Activated CD4-positive, alpha-beta T cell treated with anti-CD3 and anti-CD28 coated beads, Interleukin-2, amount 50 U/mL, for 1 hour (primary cell): ENCODE results near the gene CASK.
A peak's percentile ranks its signal among the peaks of the same experiment; 100 is the strongest.
"Not testable (repeated sequence)": the region's sequence is repeated elsewhere in the genome, so short reads cannot be mapped to it uniquely, and the experiment has no call there.

Experiments used
- DNase-seq: peaks from one replicate; pipeline ENCODE4 v3.0.0-alpha.2; 2020

Gene CASK

GRCh38 chrX:41616935-41617334 is 306.4 kb downstream of the CASK start:
- DNase-seq: no peak

GRCh38 chrX:41616255-41616654 is 307.1 kb downstream of the CASK start:
- no peak for DNase-seq

- DNase-seq: no peak
Observed at GRCh38 chrX:41608244-41608643, 315.1 kb downstream of the CASK start.

GRCh38 chrX:41607264-41607832 is 316.0 kb downstream of the CASK start:
- no peak for DNase-seq

GRCh38 chrX:41606057-41606456 is 317.3 kb downstream of the CASK start:
- not testable (repeated sequence) for DNase-seq

- no peak for DNase-seq
Observed at GRCh38 chrX:41604766-41605543, 318.4 kb downstream of the CASK start.

GRCh38 chrX:41604177-41604576 is 319.2 kb downstream of the CASK start:
- no peak for DNase-seq

- DNase-seq: no peak
Observed at GRCh38 chrX:41603596-41603995, 319.8 kb downstream of the CASK start.

GRCh38 chrX:41602816-41603345 is 320.5 kb downstream of the CASK start:
- no peak for DNase-seq

GRCh38 chrX:41600291-41600690 is 323.1 kb downstream of the CASK start:
- no peak for DNase-seq

GRCh38 chrX:41599507-41599906 is 323.8 kb downstream of the CASK start:
- no peak for DNase-seq

- no peak for DNase-seq
Observed at GRCh38 chrX:41596596-41596995, 326.8 kb downstream of the CASK start.

GRCh38 chrX:41594634-41595033 is 328.7 kb downstream of the CASK start:
- DNase-seq: no peak

GRCh38 chrX:41591906-41592305 is 331.4 kb downstream of the CASK start:
- DNase-seq: no peak

GRCh38 chrX:41590641-41591040 is 332.7 kb downstream of the CASK start:
- no peak for DNase-seq

GRCh38 chrX:41589634-41590270 is 333.6 kb downstream of the CASK start:
- DNase-seq: no peak

GRCh38 chrX:41588271-41588670 is 335.1 kb downstream of the CASK start:
- DNase-seq: no peak

GRCh38 chrX:41580423-41581064 is 342.8 kb downstream of the CASK start:
- DNase-seq: no peak

- DNase-seq: no peak
Observed at GRCh38 chrX:41563876-41564275, 359.5 kb downstream of the CASK start.

GRCh38 chrX:41561045-41561444 is 362.3 kb downstream of the CASK start:
- peak; percentile 9 for DNase-seq

GRCh38 chrX:41559235-41560052 is 363.9 kb downstream of the CASK start:
- no peak for DNase-seq

- DNase-seq: no peak
Observed at GRCh38 chrX:41558531-41558930, 364.8 kb downstream of the CASK start.

- no peak for DNase-seq
Observed at GRCh38 chrX:41556958-41557357, 366.4 kb downstream of the CASK start.
